NOMO-1 treated with DMSO at 0.1 percent for 48 hours (cell line): ENCODE measurements around the gene PAIP2.

ENCODE experiments used
- DNase-seq: peaks from one replicate; lab custom pipeline; 2025; ENCODE audit not compliant: unreplicated experiment; lab: John Stamatoyannopoulos, UW

Gene PAIP2

GRCh38 chr5:139391570-139392323, 50.1 kb downstream of the PAIP2 start:
- no peak for DNase-seq

GRCh38 chr5:139392324-139392677, 50.6 kb downstream of the PAIP2 start:
- no peak for DNase-seq

DNA sequence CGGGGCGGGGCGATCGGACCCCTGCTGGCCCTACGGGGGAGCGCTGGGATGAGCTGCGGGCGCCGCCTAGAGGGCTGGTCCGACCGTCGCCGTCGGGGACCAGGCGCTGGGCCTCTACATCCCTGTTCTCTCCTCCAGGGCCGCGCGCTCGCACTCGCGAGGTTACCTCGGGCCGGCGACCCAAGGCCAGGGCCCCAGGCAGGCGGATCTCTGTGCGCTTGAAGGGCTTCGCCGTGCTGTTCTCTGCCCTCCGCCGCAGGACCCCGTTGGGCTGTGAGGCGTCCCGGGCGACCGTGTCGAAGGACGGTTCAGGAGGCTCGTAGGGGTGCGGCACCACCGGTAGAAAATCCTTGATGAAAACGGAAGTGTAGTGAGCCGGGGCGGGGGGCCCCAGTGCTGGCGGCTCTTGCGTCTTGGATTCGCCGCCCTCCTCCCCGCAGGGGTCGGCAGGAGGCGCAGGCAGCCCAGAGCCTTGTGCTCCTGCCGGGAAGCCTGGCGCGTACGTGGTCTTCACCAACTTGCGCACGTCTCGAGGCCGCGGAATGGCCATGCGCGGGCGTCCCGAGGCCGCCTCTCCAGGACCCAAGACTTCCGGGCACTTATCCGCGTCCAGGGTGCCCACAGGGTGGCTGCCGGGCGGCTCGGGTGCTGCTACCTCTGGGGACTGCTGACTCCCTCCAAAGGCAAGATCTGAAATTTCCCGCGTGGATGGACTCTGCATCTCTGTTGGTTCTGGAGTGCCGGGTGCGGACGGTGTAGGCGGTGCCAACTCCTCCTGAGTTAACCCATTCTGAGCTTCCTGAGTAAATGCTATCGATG, 51.2 kb downstream of the PAIP2 start:
- DNase-seq = peak; percentile 85

- DNase-seq = no peak
These were observed 52.0 kb downstream of the PAIP2 start for GRCh38 chr5:139393497-139394122.

DNA sequence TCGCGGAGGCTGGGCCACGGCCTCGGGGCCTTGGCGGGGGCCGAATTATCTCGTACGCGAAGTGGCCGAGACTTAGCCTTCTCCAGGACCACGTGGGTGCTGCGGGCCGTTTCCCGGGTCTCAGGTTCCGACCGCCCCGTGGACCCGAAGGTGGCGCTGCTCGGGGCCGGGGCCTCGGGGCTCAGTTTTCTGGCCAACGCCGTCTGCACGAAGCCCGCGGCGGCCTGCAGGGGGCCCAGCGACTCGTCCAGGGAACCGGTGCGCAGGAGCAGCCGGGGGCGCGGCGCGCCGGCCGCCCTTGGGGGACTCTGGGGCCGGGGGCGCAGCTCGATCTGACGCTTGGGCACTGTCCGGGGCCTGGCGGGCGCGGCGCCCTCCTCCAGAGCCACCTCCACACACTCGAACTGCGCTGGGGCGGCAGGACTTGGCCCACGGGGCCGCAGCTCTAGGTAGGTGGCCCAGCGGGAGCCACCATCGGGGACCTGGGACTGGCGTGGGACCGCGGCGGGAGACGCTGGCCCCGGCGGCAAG, 52.5 kb downstream of the PAIP2 start:
- peak; percentile 18 for DNase-seq

DNA sequence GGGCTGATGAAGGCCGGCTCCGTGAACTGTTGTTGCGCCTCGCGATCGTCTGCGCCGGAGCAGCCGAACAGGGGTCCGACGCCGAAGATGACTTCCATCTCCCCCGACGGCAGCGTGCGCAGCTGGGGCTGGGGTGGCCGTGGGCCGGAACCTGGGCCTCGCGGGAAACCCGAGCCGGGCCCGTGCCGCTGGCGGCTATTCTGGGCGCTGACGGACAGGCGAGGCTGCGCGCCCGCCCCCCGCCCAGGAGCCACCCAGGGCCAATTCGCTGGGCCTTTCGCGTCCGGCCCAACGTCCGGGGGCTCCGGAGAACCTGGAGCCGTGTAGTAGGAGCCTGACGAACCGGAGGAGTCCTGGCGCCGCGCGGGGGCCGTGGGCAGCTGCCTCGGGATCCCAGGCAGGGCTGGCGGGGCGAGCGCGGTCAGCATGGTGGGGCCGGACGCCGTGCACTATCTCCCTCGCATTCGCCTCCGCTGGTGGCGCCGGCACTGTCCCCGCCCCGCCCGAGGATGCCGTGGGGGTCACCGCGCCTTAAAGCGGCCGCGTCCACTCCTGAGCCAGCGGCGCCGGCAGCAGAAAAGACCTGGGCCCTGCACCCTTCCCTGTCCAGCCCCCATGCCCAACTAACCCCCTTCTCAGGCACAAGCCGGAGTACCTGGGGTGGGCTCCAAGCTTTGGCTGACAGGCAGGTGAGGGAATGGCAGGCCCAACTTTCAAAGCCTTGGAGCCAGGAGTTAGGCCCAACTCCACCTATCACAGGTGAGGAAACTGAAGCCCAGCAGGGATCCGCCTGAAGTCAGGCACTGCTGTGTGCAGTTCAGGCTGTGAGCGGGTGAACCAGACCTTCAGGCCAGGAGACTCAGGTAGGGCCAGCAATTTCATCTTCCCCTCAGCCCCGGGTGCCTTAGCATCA, 53.3 kb downstream of the PAIP2 start, which contains the start of gene PROB1:
Gene PROB1, minus strand, starts transcription at position 451 of the 913 bp plus-strand sequence. Its CDS starts 23 bp downstream, at position 428.
- DNase-seq = no peak

DNA sequence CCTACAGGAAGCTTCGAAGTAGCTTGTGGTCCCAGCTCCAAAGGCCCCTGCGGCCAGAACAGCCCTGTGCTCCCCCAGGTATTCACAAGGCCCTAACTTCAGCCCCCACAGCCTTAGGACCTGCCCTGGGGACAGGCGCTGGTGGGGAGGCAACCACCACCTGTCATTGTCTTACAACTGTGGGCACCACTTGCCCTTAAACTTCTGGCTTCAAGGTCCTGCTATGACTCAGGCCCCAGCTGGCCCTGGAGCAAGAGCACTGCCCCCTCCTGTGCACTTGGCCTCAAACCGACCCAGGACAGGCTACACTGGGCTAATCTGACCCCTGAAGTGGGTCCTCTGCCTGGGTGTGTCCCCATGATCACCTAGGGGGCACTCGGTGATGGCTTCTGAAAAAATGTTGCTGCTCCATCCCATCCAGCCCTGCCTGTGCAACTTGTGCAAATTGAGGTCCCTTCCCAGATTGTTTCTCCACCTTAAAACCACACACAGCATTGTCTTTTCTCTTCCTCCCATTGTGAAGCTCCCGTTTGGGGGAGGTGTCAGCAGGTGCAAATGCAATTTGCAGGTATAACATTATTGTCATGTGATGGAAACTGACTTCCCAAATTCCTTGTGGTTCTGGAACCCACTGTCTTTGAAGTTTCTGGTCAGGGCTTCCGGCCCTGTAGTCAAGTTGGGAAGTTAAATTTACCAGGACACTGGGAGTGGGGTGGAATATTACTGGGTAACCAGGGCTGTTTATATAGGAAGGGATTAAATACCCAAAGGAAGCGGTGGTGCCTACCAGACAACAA, 54.4 kb downstream of the PAIP2 start:
- DNase-seq = no peak

- no peak for DNase-seq
These were observed 55.0 kb downstream of the PAIP2 start for GRCh38 chr5:139396691-139397090.

DNA sequence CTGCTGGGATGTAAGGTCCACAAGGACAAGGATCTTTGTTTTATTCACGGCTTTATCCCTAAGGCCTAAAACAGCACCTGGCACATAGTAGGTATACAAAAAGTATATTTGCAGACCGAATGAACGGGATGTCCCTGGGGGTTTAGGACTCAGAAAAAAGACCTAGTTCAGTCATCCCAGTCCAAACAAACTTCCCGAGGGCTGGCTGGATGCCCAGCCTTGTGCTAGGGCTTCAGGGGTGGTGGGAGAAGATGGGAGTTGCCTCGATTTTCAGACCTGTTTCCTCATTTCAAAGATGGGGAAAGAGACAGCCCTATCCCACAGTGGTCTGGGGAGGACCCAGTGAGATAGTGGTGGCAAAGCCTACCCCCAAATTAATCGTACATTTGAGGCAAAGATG, 56.3 kb downstream of the PAIP2 start:
- DNase-seq = no peak

- no peak for DNase-seq
These were observed 58.0 kb downstream of the PAIP2 start for GRCh38 chr5:139399501-139400121.

GRCh38 chr5:139401546-139401945, 59.9 kb downstream of the PAIP2 start:
- DNase-seq = no peak

GRCh38 chr5:139402561-139403158, 61.0 kb downstream of the PAIP2 start:
- DNase-seq = no peak

GRCh38 chr5:139403418-139403786, 61.7 kb downstream of the PAIP2 start:
- DNase-seq = no peak

DNA sequence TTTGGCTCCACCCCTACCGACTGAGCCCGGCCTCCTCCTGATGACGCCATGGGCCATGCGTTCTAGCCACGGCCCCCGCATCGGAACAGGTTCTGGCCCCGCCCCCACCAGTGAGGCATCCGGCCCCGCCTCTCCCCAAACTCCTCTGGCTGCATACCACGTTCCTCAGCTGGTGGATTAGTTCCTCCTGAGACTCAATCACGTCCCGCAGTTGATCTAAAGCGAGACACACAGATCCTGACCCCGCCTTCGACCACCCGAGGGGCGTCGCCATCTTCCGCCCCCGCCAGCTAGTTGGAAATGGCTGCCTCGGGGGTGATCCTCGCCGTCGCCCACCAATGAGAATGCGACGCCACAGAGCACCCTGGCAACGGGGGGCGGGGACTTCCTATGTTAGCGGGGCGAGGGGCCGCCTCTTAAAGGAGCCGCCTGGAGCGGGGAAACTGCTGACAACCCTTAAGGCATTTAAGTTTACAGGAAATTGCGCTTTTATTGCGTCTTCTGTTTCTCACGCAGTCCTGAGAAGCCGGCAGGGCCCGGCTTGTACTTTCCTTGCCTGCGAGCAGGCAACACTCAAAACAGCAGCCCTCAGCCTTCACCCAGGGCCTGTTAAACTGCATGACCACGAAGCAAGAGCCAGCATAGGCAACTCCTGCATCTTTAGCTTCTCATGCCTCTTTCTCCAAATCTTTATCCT, 62.3 kb downstream of the PAIP2 start, which contains the start of gene SPATA24:
Gene SPATA24, minus strand, starts transcription at position 303 of the 697 bp plus-strand sequence. Its CDS starts 29 bp downstream, at position 274.
- DNase-seq = peak; percentile 98

GRCh38 chr5:139404484-139404840, 62.8 kb downstream of the PAIP2 start:
- DNase-seq = no peak

DNA sequence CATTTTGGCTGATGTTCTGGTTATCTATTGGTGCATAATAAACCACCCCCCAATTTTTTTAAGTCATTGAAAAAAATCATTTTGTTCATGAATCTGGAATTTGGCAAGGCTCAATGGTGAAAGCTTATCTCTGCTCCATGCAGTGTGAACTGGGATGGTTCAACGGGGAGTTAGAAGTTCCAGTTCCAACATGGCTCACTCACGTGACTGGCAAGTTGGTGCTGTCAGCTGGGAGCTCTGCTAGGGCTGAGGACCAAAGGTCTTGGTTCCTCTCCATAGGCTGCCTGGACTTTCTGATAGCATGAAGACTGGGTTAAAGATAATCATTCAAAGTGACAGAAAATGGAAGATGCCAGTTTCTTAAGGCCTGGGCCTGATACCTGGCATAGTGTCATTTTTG, 65.3 kb downstream of the PAIP2 start:
- no peak for DNase-seq

- DNase-seq = peak; percentile 82
These were observed 65.9 kb downstream of the PAIP2 start for GRCh38 chr5:139407517-139407916.

GRCh38 chr5:139408191-139408590, 66.5 kb downstream of the PAIP2 start:
- no peak for DNase-seq
